Suppressor macrophage treated with lipopolysaccharide for 4 hours (primary cell): ENCODE results near the gene NIPAL3.

Source experiments
- DNase-seq: peaks from one replicate; pipeline ENCODE4 v3.0.0-alpha.2; 2020

Gene NIPAL3

GRCh38 chr1:24463776-24464735, 48.5 kb downstream of the NIPAL3 start:
- DNase-seq, result no peak

- no peak for DNase-seq
Measured at GRCh38 chr1:24465099-24465498, 49.5 kb downstream of the NIPAL3 start.

GRCh38 chr1:24465638-24466037, 50.0 kb downstream of the NIPAL3 start:
- no peak for DNase-seq

- no peak for DNase-seq
Measured at GRCh38 chr1:24468685-24469316, 53.2 kb downstream of the NIPAL3 start.

GRCh38 chr1:24470592-24470991, 55.0 kb downstream of the NIPAL3 start:
- no peak for DNase-seq

GRCh38 chr1:24472527-24473251, 57.1 kb downstream of the NIPAL3 start:
- DNase-seq, result no peak

GRCh38 chr1:24474193-24474592, 58.6 kb downstream of the NIPAL3 start:
- DNase-seq, result no peak

GRCh38 chr1:24475700-24476099, 60.1 kb downstream of the NIPAL3 start:
- DNase-seq, result no peak

GRCh38 chr1:24476571-24476970, 61.0 kb downstream of the NIPAL3 start:
- DNase-seq, result no peak

- peak; percentile 12 for DNase-seq
Measured at GRCh38 chr1:24477309-24477708, 61.7 kb downstream of the NIPAL3 start.

GRCh38 chr1:24481101-24481500, 65.5 kb downstream of the NIPAL3 start:
- peak; percentile 89 for DNase-seq

- DNase-seq, result peak; percentile 31
Measured at GRCh38 chr1:24481843-24482610, 66.4 kb downstream of the NIPAL3 start.

- DNase-seq, result no peak
Measured at GRCh38 chr1:24483441-24483840, 67.8 kb downstream of the NIPAL3 start.

GRCh38 chr1:24484199-24484598, 68.6 kb downstream of the NIPAL3 start:
- no peak for DNase-seq

- DNase-seq, result no peak
Measured at GRCh38 chr1:24486331-24487065, 70.9 kb downstream of the NIPAL3 start.

GRCh38 chr1:24487455-24487854, 71.9 kb downstream of the NIPAL3 start:
- no peak for DNase-seq

GRCh38 chr1:24488159-24488558, 72.6 kb downstream of the NIPAL3 start:
- DNase-seq, result peak; percentile 73

- DNase-seq, result no peak
Measured at GRCh38 chr1:24489674-24490073, 74.1 kb downstream of the NIPAL3 start.

GRCh38 chr1:24490101-24490781, 74.6 kb downstream of the NIPAL3 start:
- no peak for DNase-seq

- no peak for DNase-seq
Measured at GRCh38 chr1:24491577-24492360, 76.2 kb downstream of the NIPAL3 start.
